ENCODE measurements around the gene FAM149A.

Gene FAM149A

GRCh38 chr4:186107947-186108346 lies 3.4 kb downstream of the FAM149A start:
- DNase-seq: no peak

- DNase-seq: no peak
These were observed 3.9 kb downstream of the FAM149A start for GRCh38 chr4:186108391-186108790.

- DNase-seq: no peak
These were observed 4.7 kb downstream of the FAM149A start for GRCh38 chr4:186109245-186109644.

- DNase-seq: no peak
These were observed 12.2 kb downstream of the FAM149A start for GRCh38 chr4:186116697-186117096.

GRCh38 chr4:186118582-186118981 lies 14.1 kb downstream of the FAM149A start:
- DNase-seq: no peak

- DNase-seq: no peak
These were observed 16.6 kb downstream of the FAM149A start for GRCh38 chr4:186121057-186121456.

GRCh38 chr4:186128842-186129241 lies 24.3 kb downstream of the FAM149A start:
- DNase-seq: no peak

- no peak for DNase-seq
These were observed 27.4 kb downstream of the FAM149A start for GRCh38 chr4:186131935-186132334.

GRCh38 chr4:186132577-186133242 lies 28.2 kb downstream of the FAM149A start:
- DNase-seq: no peak

GRCh38 chr4:186134257-186134656 lies 29.8 kb downstream of the FAM149A start:
- DNase-seq: no peak

GRCh38 chr4:186134861-186135260 lies 30.4 kb downstream of the FAM149A start:
- DNase-seq: no peak

- DNase-seq: no peak
These were observed 32.8 kb downstream of the FAM149A start for GRCh38 chr4:186137196-186137794.

GRCh38 chr4:186144198-186144945 lies 39.9 kb downstream of the FAM149A start:
- no peak for DNase-seq

- no peak for DNase-seq
These were observed 40.6 kb downstream of the FAM149A start for GRCh38 chr4:186144946-186145569.

GRCh38 chr4:186146458-186146857 lies 42.0 kb downstream of the FAM149A start:
- no peak for DNase-seq

GRCh38 chr4:186148336-186148975 lies 44.0 kb downstream of the FAM149A start:
- DNase-seq: no peak

GRCh38 chr4:186149872-186150271 lies 45.4 kb downstream of the FAM149A start:
- no peak for DNase-seq

GRCh38 chr4:186150926-186151325 lies 46.4 kb downstream of the FAM149A start:
- no peak for DNase-seq

GRCh38 chr4:186151499-186151898 lies 47.0 kb downstream of the FAM149A start:
- DNase-seq: no peak

- no peak for DNase-seq
These were observed 53.7 kb downstream of the FAM149A start for GRCh38 chr4:186158021-186158813.

- no peak for DNase-seq
These were observed 54.5 kb downstream of the FAM149A start for GRCh38 chr4:186158966-186159365.

GRCh38 chr4:186159613-186160012 lies 55.1 kb downstream of the FAM149A start:
- no peak for DNase-seq
